ENCODE results near the gene UGT2A1. TPM values are rescaled to one million over a fixed set of nuclear protein-coding genes. Genes with fewer than 3 reads are reported as not detected.
A peak's percentile ranks its signal among the peaks of the same experiment; 100 is the strongest.

Gene UGT2A1
- total RNA-seq, 1 experiment from 2014 or later: not detected

DNA sequence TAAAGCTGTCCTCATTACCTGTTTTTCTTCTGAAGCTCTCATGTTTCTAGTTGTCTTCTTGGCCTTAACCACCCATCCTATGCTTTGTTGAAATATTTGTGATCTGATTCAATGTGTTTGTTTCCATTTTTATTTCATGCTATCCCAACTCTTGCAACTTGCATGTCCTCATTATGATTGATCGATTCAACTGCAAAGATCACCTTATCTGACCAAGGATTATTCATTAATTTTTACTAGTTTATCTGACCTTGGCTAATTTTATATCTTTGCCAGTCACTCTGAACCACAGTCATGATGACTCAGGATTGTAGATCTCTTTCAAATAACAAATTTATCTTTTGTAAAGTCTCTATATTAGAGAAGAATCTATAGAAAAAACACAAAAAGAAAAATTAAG lies 84.3 kb downstream of the UGT2A1 start:
- H3K4me3 ChIP-seq: no peak overlapping the region
- H3K36me3 ChIP-seq: no peaks in the 10 kb centered on the region
- H3K4me1 ChIP-seq (replicated peaks): no peaks in the 10 kb centered on the region
- peaks cover 7% of the 10 kb centered on the region; the same call in 1 of the 2 replicates for H3K27me3 ChIP-seq (replicated peaks)
- H3K27ac ChIP-seq: no peak overlapping the region
- no peaks in the 10 kb centered on the region for H3K9me3 ChIP-seq (replicated peaks)
- no peak for DNase-seq (ENCODE audit: low read depth in 1 of 2, low spot score in 2 of 2)

DNA sequence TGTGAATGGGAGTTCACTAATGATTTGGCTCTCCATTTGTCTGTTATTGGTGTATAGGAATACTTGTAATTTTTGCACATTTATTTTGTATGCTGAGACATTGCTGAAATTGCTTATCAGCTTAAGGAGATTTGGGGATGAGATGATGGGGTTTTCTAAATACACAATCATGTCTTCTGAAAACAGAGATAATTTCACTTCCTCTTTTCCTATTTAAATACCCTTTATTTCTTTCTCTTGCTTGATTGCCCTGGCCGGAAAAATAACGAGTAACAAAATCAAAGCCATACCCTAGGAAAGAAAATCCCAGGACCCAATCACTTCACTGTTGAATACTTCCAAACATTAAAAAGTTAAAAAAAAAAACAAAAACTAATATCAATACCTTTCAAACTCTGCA lies 89.6 kb downstream of the UGT2A1 start:
- Histone ChIP-seq H3K27ac (no peak overlapping the region), H3K4me3 (no peak overlapping the region), H3K27me3 (replicated peaks) (no peaks in the 10 kb centered on the region), H3K36me3 (no peaks in the 10 kb centered on the region), H3K4me1 (replicated peaks) (no peaks in the 10 kb centered on the region), H3K9me3 (replicated peaks) (no peaks in the 10 kb centered on the region)
- DNase-seq (ENCODE audit: low read depth in 1 of 2, low spot score in 2 of 2): no peak

DNA sequence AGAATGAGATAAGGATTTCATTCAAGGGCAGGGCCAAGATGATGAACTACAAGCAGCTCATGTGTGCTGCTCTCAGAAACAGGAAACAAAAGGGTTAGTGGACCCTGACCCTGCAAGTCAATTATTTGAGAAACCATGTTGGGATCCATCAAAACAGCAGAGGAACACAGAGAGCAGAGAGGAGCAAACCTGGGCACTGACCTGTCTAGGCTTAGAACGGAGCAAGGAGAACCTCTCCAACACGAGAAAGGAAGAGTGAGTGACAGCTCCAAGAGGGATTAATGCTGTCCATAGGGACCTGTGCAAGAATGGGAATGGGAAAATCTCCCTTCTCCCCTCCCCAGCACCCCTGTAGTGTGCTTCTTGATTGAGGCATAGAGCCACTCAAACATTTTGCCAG lies 103.4 kb downstream of the UGT2A1 start:
- H3K27ac ChIP-seq: no peak overlapping the region
- H3K27me3 ChIP-seq (replicated peaks): no peaks in the 10 kb centered on the region
- peaks cover 9% of the 10 kb centered on the region; the same call in 1 of the 2 replicates for H3K4me1 ChIP-seq (replicated peaks)
- no peak overlapping the region for H3K4me3 ChIP-seq
- no peaks in the 10 kb centered on the region for H3K9me3 ChIP-seq (replicated peaks)
- H3K36me3 ChIP-seq: no peaks in the 10 kb centered on the region
- DNase-seq (ENCODE audit: low read depth in 1 of 2, low spot score in 2 of 2): no peak

DNA sequence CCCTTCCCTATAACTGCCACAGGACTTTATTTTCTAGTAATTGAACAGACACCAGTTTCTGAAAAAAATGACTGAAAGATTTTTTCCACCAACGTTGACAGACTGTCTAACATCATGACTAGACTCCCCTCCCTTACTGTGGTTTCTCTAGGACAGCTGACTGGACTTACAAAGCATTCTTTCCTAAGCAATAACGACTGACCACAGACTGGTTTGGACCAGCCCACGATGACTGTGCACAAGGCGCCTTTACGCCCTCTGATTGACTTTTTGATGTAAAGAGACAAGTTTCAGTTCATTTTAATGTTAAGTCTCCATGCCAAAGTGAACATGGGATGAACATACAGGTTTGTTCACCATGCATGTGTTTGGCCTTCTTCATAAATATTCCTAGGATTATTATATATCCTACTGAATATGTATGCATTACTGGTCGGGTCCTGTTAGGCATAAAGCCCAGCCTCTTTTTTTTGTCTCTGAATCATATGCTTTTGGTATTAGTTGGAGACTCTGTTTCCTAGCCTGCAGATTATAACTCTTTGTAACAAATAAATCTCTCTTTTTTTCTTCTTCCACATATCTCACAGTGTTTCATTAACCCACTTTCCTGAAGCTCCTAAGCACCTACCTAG lies 106.8 kb downstream of the UGT2A1 start:
- Histone ChIP-seq H3K4me3 (no peak overlapping the region), H3K36me3 (no peaks in the 10 kb centered on the region), H3K27ac (no peak overlapping the region), H3K27me3 (replicated peaks) (no peaks in the 10 kb centered on the region), H3K4me1 (replicated peaks) (peaks cover 9% of the 10 kb centered on the region; the same call in 1 of the 2 replicates), H3K9me3 (replicated peaks) (no peaks in the 10 kb centered on the region)
- peak in 1 of 2 experiments; percentile 22 for DNase-seq (ENCODE audit: low read depth in 1 of 2, low spot score in 2 of 2)

Other genes with a start within 250 kb of the UGT2A1 start
- 0.08 TPM in 1 of 2 replicates, not detected in the other for gene UGT2B4, start 157.3 kb downstream of the UGT2A1 start, total RNA-seq (2014; rRNA removed; shearing (Covaris generic))
- not detected in 2 replicates for gene UGT2A2, start 13.6 kb downstream of the UGT2A1 start, total RNA-seq (2014; rRNA removed; shearing (Covaris generic))
- gene SULT1B1, start 107.4 kb upstream of the UGT2A1 start, total RNA-seq (2014; rRNA removed; shearing (Covaris generic)): not detected in 2 replicates
- not detected in 2 replicates for gene SULT1E1, start 206.9 kb upstream of the UGT2A1 start, total RNA-seq (2014; rRNA removed; shearing (Covaris generic))

Data from SJSA1 (cell line).